Stimulated activated naive CD8-positive, alpha-beta T cell treated with anti-CD3 and anti-CD28 coated beads, Interleukin-15, Interleukin-2, amounts not matched to agents 100 ng/mL and 50 ng/mL, for 24 hours (primary cell): ENCODE measurements around the gene IRAK1.

Experiments
- H3K27ac Mint-ChIP-seq: one replicate; pipeline ENCODE4 v1.8.0; 2021; ENCODE audit warnings: mild to moderate bottlenecking, mixed read lengths
- H3K27me3 Mint-ChIP-seq: one replicate; pipeline ENCODE4 v1.8.0; 2021; ENCODE audit warnings: mixed read lengths
- H3K36me3 Mint-ChIP-seq: one replicate; pipeline ENCODE4 v1.8.0; 2021; ENCODE audit warnings: low read depth, mixed read lengths
- H3K4me1 Mint-ChIP-seq: one replicate; pipeline ENCODE4 v1.8.0; 2021; ENCODE audit warnings: low read depth, mixed read lengths
- H3K4me3 Mint-ChIP-seq: one replicate; pipeline ENCODE4 v1.8.0; 2021; ENCODE audit warnings: mild to moderate bottlenecking, mixed read lengths
- H3K9me3 Mint-ChIP-seq: one replicate; pipeline ENCODE4 v1.8.0; 2021; ENCODE audit warnings: mixed read lengths

IRAK1 gene

GRCh38 chrX:154017766-154018517 is 1.8 kb downstream of the IRAK1 start:
- Mint-ChIP-seq H3K36me3 (peaks cover 12% of the 10 kb centered on the region), H3K4me3 (peak overlapping the region; percentile 87), H3K27ac (peak overlapping the region; percentile 94), H3K4me1 (peaks cover 31% of the 10 kb centered on the region), H3K9me3 (no peaks in the 10 kb centered on the region), H3K27me3 (no peaks in the 10 kb centered on the region)

GRCh38 chrX:154016366-154017076 is 3.2 kb downstream of the IRAK1 start:
- H3K4me3 Mint-ChIP-seq, result no peak overlapping the region

GRCh38 chrX:154015581-154016264 is 4.0 kb downstream of the IRAK1 start:
- no peaks in the 10 kb centered on the region for H3K27me3 Mint-ChIP-seq
- no peak overlapping the region for H3K4me3 Mint-ChIP-seq
- H3K36me3 Mint-ChIP-seq, result peaks cover 20% of the 10 kb centered on the region
- peak overlapping the region; percentile 52 for H3K27ac Mint-ChIP-seq
- no peaks in the 10 kb centered on the region for H3K9me3 Mint-ChIP-seq
- peaks cover 23% of the 10 kb centered on the region for H3K4me1 Mint-ChIP-seq

More at GRCh38 chrX:154016366-154017076, 3.2 kb downstream of the IRAK1 start:
- Mint-ChIP-seq H3K4me1 (peaks cover 30% of the 10 kb centered on the region), H3K27me3 (no peaks in the 10 kb centered on the region), H3K27ac (no peak overlapping the region), H3K36me3 (peaks cover 16% of the 10 kb centered on the region), H3K9me3 (no peaks in the 10 kb centered on the region)

- Mint-ChIP-seq H3K27me3 (no peaks in the 10 kb centered on the region), H3K27ac (peak overlapping the region; percentile 61), H3K4me1 (peaks cover 23% of the 10 kb centered on the region), H3K4me3 (no peak overlapping the region), H3K36me3 (peaks cover 26% of the 10 kb centered on the region), H3K9me3 (no peaks in the 10 kb centered on the region)
Observed at GRCh38 chrX:154014429-154015380, 5.0 kb downstream of the IRAK1 start.

GRCh38 chrX:154013614-154014360 is 5.9 kb downstream of the IRAK1 start:
- H3K4me3 Mint-ChIP-seq, result no peak overlapping the region
- H3K27me3 Mint-ChIP-seq, result no peaks in the 10 kb centered on the region
- no peaks in the 10 kb centered on the region for H3K9me3 Mint-ChIP-seq
- H3K4me1 Mint-ChIP-seq, result peaks cover 23% of the 10 kb centered on the region
- H3K27ac Mint-ChIP-seq, result no peak overlapping the region
- H3K36me3 Mint-ChIP-seq, result peaks cover 26% of the 10 kb centered on the region

- Mint-ChIP-seq H3K27ac (no peak overlapping the region), H3K27me3 (no peaks in the 10 kb centered on the region), H3K4me1 (peaks cover 23% of the 10 kb centered on the region)
Observed at GRCh38 chrX:154013001-154013421, 6.7 kb downstream of the IRAK1 start.

GRCh38 chrX:154012336-154012991 is 7.2 kb downstream of the IRAK1 start:
- no peaks in the 10 kb centered on the region for H3K27me3 Mint-ChIP-seq
- H3K4me1 Mint-ChIP-seq, result peaks cover 25% of the 10 kb centered on the region
- no peak overlapping the region for H3K4me3 Mint-ChIP-seq
- H3K36me3 Mint-ChIP-seq, result peaks cover 31% of the 10 kb centered on the region
- no peak overlapping the region for H3K27ac Mint-ChIP-seq
- no peaks in the 10 kb centered on the region for H3K9me3 Mint-ChIP-seq

More at GRCh38 chrX:154013001-154013421, 6.7 kb downstream of the IRAK1 start:
- peaks cover 26% of the 10 kb centered on the region for H3K36me3 Mint-ChIP-seq
- no peak overlapping the region for H3K4me3 Mint-ChIP-seq
- H3K9me3 Mint-ChIP-seq, result no peaks in the 10 kb centered on the region

GRCh38 chrX:154011376-154012335 is 8.0 kb downstream of the IRAK1 start:
- peaks cover 24% of the 10 kb centered on the region for H3K4me1 Mint-ChIP-seq
- H3K27ac Mint-ChIP-seq, result no peak overlapping the region
- no peak overlapping the region for H3K4me3 Mint-ChIP-seq
- no peaks in the 10 kb centered on the region for H3K27me3 Mint-ChIP-seq
- peaks cover 33% of the 10 kb centered on the region for H3K36me3 Mint-ChIP-seq
- no peaks in the 10 kb centered on the region for H3K9me3 Mint-ChIP-seq

- peaks cover 27% of the 10 kb centered on the region for H3K36me3 Mint-ChIP-seq
- H3K4me3 Mint-ChIP-seq, result no peak overlapping the region
- H3K27ac Mint-ChIP-seq, result no peak overlapping the region
- no peaks in the 10 kb centered on the region for H3K9me3 Mint-ChIP-seq
- peaks cover 22% of the 10 kb centered on the region for H3K4me1 Mint-ChIP-seq
- no peaks in the 10 kb centered on the region for H3K27me3 Mint-ChIP-seq
Observed at GRCh38 chrX:154010330-154011087, 9.2 kb downstream of the IRAK1 start.

GRCh38 chrX:154008521-154008920 is 11.2 kb downstream of the IRAK1 start:
- Mint-ChIP-seq H3K27me3 (no peaks in the 10 kb centered on the region), H3K4me1 (peaks cover 13% of the 10 kb centered on the region), H3K9me3 (no peaks in the 10 kb centered on the region), H3K36me3 (peaks cover 21% of the 10 kb centered on the region), H3K27ac (peak overlapping the region; percentile 81), H3K4me3 (no peak overlapping the region)

GRCh38 chrX:154006947-154007346 is 12.8 kb downstream of the IRAK1 start:
- H3K4me1 Mint-ChIP-seq, result peaks cover 26% of the 10 kb centered on the region
- H3K27me3 Mint-ChIP-seq, result no peaks in the 10 kb centered on the region
- no peak overlapping the region for H3K4me3 Mint-ChIP-seq
- no peak overlapping the region for H3K27ac Mint-ChIP-seq
- peaks cover 25% of the 10 kb centered on the region for H3K36me3 Mint-ChIP-seq
- H3K9me3 Mint-ChIP-seq, result no peaks in the 10 kb centered on the region

- Mint-ChIP-seq H3K4me3 (no peak overlapping the region), H3K27me3 (no peaks in the 10 kb centered on the region), H3K36me3 (peaks cover 11% of the 10 kb centered on the region), H3K27ac (no peak overlapping the region), H3K9me3 (no peaks in the 10 kb centered on the region), H3K4me1 (peaks cover 31% of the 10 kb centered on the region)
Observed at GRCh38 chrX:154004315-154004714, 15.4 kb downstream of the IRAK1 start.
